NCI-H2171 treated with DMSO at 0.1 percent for 48 hours (cell line): Measurements from ENCODE around the gene SRD5A3.
A peak's percentile ranks its signal among the peaks of the same experiment; 100 is the strongest.

ENCODE experiments used
- DNase-seq: peaks from one replicate; lab custom pipeline; 2025; lab: John Stamatoyannopoulos, UW

SRD5A3 gene

GRCh38 chr4:55345980-55346850 lies at the start of gene SRD5A3:
Gene SRD5A3, plus strand, starts transcription at chr4:55346242. Its CDS starts 95 bp downstream, at chr4:55346337.
- DNase-seq: peak; percentile 64

- DNase-seq: no peak
These were observed 48.7 kb upstream of the SRD5A3 start for GRCh38 chr4:55297346-55297745.

GRCh38 chr4:55303760-55304165 lies 42.3 kb upstream of the SRD5A3 start:
- DNase-seq: no peak

GRCh38 chr4:55304303-55304702 lies 41.7 kb upstream of the SRD5A3 start:
- no peak for DNase-seq

GRCh38 chr4:55308071-55308470 lies 38.0 kb upstream of the SRD5A3 start:
- DNase-seq: no peak

- DNase-seq: no peak
These were observed 34.1 kb upstream of the SRD5A3 start for GRCh38 chr4:55311792-55312488.

GRCh38 chr4:55312489-55313101 lies 33.4 kb upstream of the SRD5A3 start:
- DNase-seq: peak; percentile 52

- DNase-seq: no peak
These were observed 31.8 kb upstream of the SRD5A3 start for GRCh38 chr4:55314141-55314820.

- DNase-seq: no peak
These were observed 27.6 kb upstream of the SRD5A3 start for GRCh38 chr4:55318175-55319129.

GRCh38 chr4:55321707-55322264 lies 24.3 kb upstream of the SRD5A3 start:
- DNase-seq: peak; percentile 38

- no peak for DNase-seq
These were observed 22.7 kb upstream of the SRD5A3 start for GRCh38 chr4:55323375-55323774.

- DNase-seq: no peak
These were observed 19.4 kb upstream of the SRD5A3 start for GRCh38 chr4:55326629-55327028.

GRCh38 chr4:55329012-55329411 lies 17.0 kb upstream of the SRD5A3 start:
- no peak for DNase-seq

GRCh38 chr4:55330241-55330640 lies 15.8 kb upstream of the SRD5A3 start:
- no peak for DNase-seq

GRCh38 chr4:55336138-55337034 lies 9.7 kb upstream of the SRD5A3 start:
- no peak for DNase-seq

GRCh38 chr4:55337944-55338343 lies 8.1 kb upstream of the SRD5A3 start:
- no peak for DNase-seq

GRCh38 chr4:55338486-55338885 lies 7.6 kb upstream of the SRD5A3 start:
- no peak for DNase-seq

GRCh38 chr4:55340266-55340665 lies 5.8 kb upstream of the SRD5A3 start:
- DNase-seq: no peak

GRCh38 chr4:55343887-55344286 lies 2.2 kb upstream of the SRD5A3 start:
- no peak for DNase-seq

GRCh38 chr4:55345054-55345453 lies 988 bp upstream of the SRD5A3 start:
- no peak for DNase-seq
